CD4-positive, alpha-beta memory T cell (primary cell): ENCODE data around the gene USP12. TPM values are rescaled to one million over a fixed set of nuclear protein-coding genes. Genes with fewer than 3 reads are reported as not detected.
"Not testable (repeated sequence)": the region's sequence is repeated elsewhere in the genome, so short reads cannot be mapped to it uniquely, and the experiment has no call there.

ENCODE experiments used
- CTCF ChIA-PET: fragments of 350-600 bp; sonication (Branson Sonifier 250); formaldehyde crosslinking; loops from one replicate; lab custom pipeline; 2021; ENCODE audit warnings: inconsistent platforms; ENCODE audit not compliant: partially characterized antibody; lab: Charles Lee
- POLR2A ChIA-PET: fragments of 350-600 bp; sonication (Branson Sonifier 250); formaldehyde crosslinking; loops from one replicate; lab custom pipeline; 2021; ENCODE audit not compliant: partially characterized antibody; lab: Charles Lee
- DNase-seq, 5 donors: peaks; one replicate each; pipeline versions ENCODE4 v3.0.0 to v3.0.0-alpha.2; 2020 to 2022; ENCODE audit warnings: mixed read lengths in 1 of 5
- H3K27ac ChIP-seq: one replicate; pipeline ENCODE4 v1.7.0; 2013; ENCODE audit warnings: low read depth, low read length
- H3K27me3 ChIP-seq: 2 replicates; pipeline ENCODE4 v1.7.0; 2013; ENCODE audit warnings: mild to moderate bottlenecking, low read length, moderate library complexity; ENCODE audit not compliant: insufficient read depth
- H3K36me3 ChIP-seq: 2 replicates; pipeline ENCODE4 v1.7.0; 2013; ENCODE audit warnings: mild to moderate bottlenecking, low read length, moderate library complexity; ENCODE audit not compliant: insufficient read depth
- H3K4me1 ChIP-seq: 2 replicates; pipeline ENCODE4 v1.7.0; 2013; ENCODE audit warnings: mild to moderate bottlenecking, low read length, moderate library complexity; ENCODE audit not compliant: insufficient read depth
- H3K4me3 ChIP-seq, 2 donors: one replicate each; pipeline ENCODE4 v1.7.0; 2013; ENCODE audit warnings: low read length in 2 of 2, mild to moderate bottlenecking in 1 of 2
- H3K9me3 ChIP-seq, 2 donors: one replicate each; pipeline ENCODE4 v1.7.0; 2013; ENCODE audit warnings: low read length in 2 of 2, control low read depth in 1 of 2; ENCODE audit not compliant: control insufficient read depth in 1 of 2
- H3K27ac Mint-ChIP-seq, 7 donors: one replicate each; pipeline ENCODE4 v1.8.0; 2020 to 2021; ENCODE audit warnings: mixed read lengths in 7 of 7, mild to moderate bottlenecking in 6 of 7, inconsistent platforms in 3 of 7, moderate library complexity in 3 of 7
- H3K27me3 Mint-ChIP-seq, 2 donors: one replicate each; pipeline ENCODE4 v1.8.0; 2020 to 2021; ENCODE audit warnings: mixed read lengths in 2 of 2
- H3K36me3 Mint-ChIP-seq, 2 donors: one replicate each; pipeline ENCODE4 v1.8.0; 2020 to 2021; ENCODE audit warnings: mixed read lengths in 2 of 2, inconsistent platforms in 1 of 2, mild to moderate bottlenecking in 1 of 2
- H3K4me1 Mint-ChIP-seq, 4 donors: one replicate each; pipeline ENCODE4 v1.8.0; 2020 to 2021; ENCODE audit warnings: mixed read lengths in 4 of 4, mild to moderate bottlenecking in 1 of 4
- H3K4me3 Mint-ChIP-seq, 8 donors: one replicate each; pipeline ENCODE4 v1.8.0; 2020 to 2021; ENCODE audit warnings: mixed read lengths in 8 of 8, mild to moderate bottlenecking in 7 of 8, moderate library complexity in 6 of 8, inconsistent platforms in 3 of 8
- H3K9me3 Mint-ChIP-seq, 8 donors: one replicate each; pipeline ENCODE4 v1.8.0; 2020 to 2021; ENCODE audit warnings: mixed read lengths in 8 of 8, mild to moderate bottlenecking in 5 of 8, inconsistent platforms in 3 of 8, moderate library complexity in 1 of 8
- intact Hi-C: fragments of 100-400 bp; cut with micrococcal nuclease; formaldehyde crosslinking; loops from one replicate; pipeline ENCODE4 v1.15.1; 2023
- polyA plus RNA-seq, 2 donors: library from polyadenylated mRNA; unstranded; fragments of 300-500 nt; fragmentation: Illumina TruSeq; gene quantifications; one replicate each; pipeline ENCODE4 v1.2.3, GENCODE V29; 2021
- total RNA-seq, 2 experiments: library from RNA; stranded (reverse); gene quantifications; one replicate each; pipeline ENCODE4 v1.2.3, GENCODE V29; 2021

The USP12 gene
- total and polyA plus RNA-seq, 4 experiments from 2014 or later = 16.1 to 26.0 (median 20.2) TPM

DNA sequence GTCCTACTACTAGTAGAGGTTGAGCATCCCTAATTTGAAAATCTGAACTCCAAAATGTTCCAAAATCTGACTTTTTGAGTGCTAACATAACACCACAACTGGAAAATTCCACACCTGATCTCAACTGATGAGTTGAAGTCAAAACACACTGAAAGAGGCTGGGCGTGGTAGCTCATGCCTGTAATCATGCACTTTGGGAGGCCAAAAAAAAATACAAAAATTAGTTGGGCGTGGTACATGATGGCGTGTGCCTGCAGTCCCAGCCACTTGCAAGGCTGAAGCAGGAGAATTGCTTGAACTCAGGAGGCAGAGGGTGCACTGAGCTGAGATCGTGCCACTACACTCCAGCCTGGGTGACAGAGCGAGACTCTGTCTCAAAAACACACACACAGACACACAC lies 29.9 kb downstream of the USP12 start:
- DNase-seq = no peak
- Mint-ChIP-seq H3K4me1 (peaks cover 33 to 66% (median 46%) of the 10 kb centered on the region in 4 donors), H3K27ac (no peak overlapping the region), H3K9me3 (peaks cover 0 to 7% (median 2%) of the 10 kb centered on the region in 8 donors), H3K27me3 (no peaks in the 10 kb centered on the region), H3K36me3 (peaks cover 12 to 21% of the 10 kb centered on the region in 2 donors), H3K4me3 (no peak overlapping the region)
- Histone ChIP-seq H3K36me3 (no peaks in the 10 kb centered on the region), H3K9me3 (no peaks in the 10 kb centered on the region), H3K4me1 (peaks cover 27% of the 10 kb centered on the region), H3K27me3 (no peaks in the 10 kb centered on the region), H3K27ac (no peak overlapping the region), H3K4me3 (no peak overlapping the region)
- intact Hi-C loops = no loop called here
- POLR2A ChIA-PET = no interaction called here
- CTCF ChIA-PET = no interaction called here

DNA sequence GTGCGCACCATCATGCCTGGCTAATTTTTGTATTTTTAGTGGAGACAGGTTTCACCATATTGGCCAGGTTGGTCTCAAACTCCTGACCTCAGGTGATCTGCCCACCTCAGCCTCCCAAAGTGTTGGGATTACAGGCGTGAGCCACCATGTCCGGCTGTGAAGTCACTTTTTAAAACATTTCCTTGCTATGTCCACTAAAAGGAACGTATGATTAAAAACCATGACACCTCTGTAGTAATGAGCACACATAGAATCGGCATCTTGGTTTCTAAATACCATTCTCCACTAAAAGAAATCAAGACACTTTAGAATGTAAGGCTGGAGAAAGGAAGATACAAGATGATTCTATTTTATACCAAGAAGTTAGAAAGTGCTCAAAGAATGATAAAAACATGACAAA lies 30.5 kb downstream of the USP12 start:
- DNase-seq, intact Hi-C loops, H3K9me3 Mint-ChIP-seq, H3K27me3 ChIP-seq, H3K27me3 Mint-ChIP-seq, H3K36me3 ChIP-seq, H3K27ac Mint-ChIP-seq, H3K4me3 Mint-ChIP-seq, CTCF ChIA-PET, POLR2A ChIA-PET, H3K27ac ChIP-seq, H3K4me3 ChIP-seq, H3K9me3 ChIP-seq: not testable (repeated sequence)
- Mint-ChIP-seq H3K36me3 (peaks cover 12 to 21% of the 10 kb centered on the region in 2 donors), H3K4me1 (peaks cover 29 to 60% (median 42%) of the 10 kb centered on the region in 4 donors)
- H3K4me1 ChIP-seq = peaks cover 21% of the 10 kb centered on the region

DNA sequence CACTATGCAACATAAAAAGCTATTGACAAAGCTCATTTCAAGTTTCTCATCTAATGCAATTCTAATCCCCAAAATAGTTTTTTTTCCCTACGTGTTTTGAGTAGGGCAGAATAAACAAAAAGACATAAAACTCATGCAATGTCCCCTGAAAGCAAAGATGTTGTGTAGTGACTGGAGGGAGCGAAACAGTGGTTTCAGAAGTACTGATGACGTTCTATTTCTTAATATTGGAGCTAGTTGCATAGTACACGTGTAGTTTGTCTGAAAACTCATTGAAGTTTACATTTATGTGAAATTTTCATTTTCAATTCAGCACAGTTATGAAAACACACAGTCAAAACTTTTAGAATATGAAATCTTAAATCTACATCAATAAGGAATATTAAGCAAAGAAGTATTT lies 31.6 kb downstream of the USP12 start:
- Mint-ChIP-seq H3K4me3 (no peak overlapping the region), H3K9me3 (peaks cover 0 to 7% (median 2%) of the 10 kb centered on the region in 8 donors), H3K27ac (no peak overlapping the region), H3K4me1 (peaks cover 26 to 49% (median 38%) of the 10 kb centered on the region in 4 donors), H3K27me3 (no peaks in the 10 kb centered on the region), H3K36me3 (peaks cover 12 to 21% of the 10 kb centered on the region in 2 donors)
- POLR2A ChIA-PET = no interaction called here
- H3K36me3 ChIP-seq = no peaks in the 10 kb centered on the region
- intact Hi-C loops = no loop called here
- H3K27me3 ChIP-seq = no peaks in the 10 kb centered on the region
- H3K4me1 ChIP-seq = peaks cover 19% of the 10 kb centered on the region
- no peak for DNase-seq
- no peak overlapping the region for H3K4me3 ChIP-seq
- H3K9me3 ChIP-seq = no peaks in the 10 kb centered on the region
- CTCF ChIA-PET = interaction anchor here (0.7 kb wide), 1 partner anchor 18 kb away, joined by 4 read pairs; no protein-coding TSS in a partner anchor
- H3K27ac ChIP-seq = no peak overlapping the region

- Histone ChIP-seq H3K4me1 (peaks cover 19% of the 10 kb centered on the region), H3K4me3 (no peak overlapping the region), H3K9me3 (no peaks in the 10 kb centered on the region), H3K27ac (no peak overlapping the region), H3K36me3 (no peaks in the 10 kb centered on the region), H3K27me3 (no peaks in the 10 kb centered on the region)
- ChIA-PET POLR2A (no interaction called here), CTCF (no interaction called here)
- H3K36me3 Mint-ChIP-seq = peaks cover 12 to 21% of the 10 kb centered on the region in 2 donors
- DNase-seq = no peak
- H3K4me1 Mint-ChIP-seq = peaks cover 29 to 52% (median 40%) of the 10 kb centered on the region in 4 donors
- no peak overlapping the region for H3K27ac Mint-ChIP-seq
- no peak overlapping the region for H3K4me3 Mint-ChIP-seq
- no peaks in the 10 kb centered on the region for H3K27me3 Mint-ChIP-seq
- intact Hi-C loops = no loop called here
- H3K9me3 Mint-ChIP-seq = peaks cover 0 to 7% (median 2%) of the 10 kb centered on the region in 8 donors
These were observed 32.0 kb downstream of the USP12 start for GRCh38 chr13:27139565-27139964.

DNA sequence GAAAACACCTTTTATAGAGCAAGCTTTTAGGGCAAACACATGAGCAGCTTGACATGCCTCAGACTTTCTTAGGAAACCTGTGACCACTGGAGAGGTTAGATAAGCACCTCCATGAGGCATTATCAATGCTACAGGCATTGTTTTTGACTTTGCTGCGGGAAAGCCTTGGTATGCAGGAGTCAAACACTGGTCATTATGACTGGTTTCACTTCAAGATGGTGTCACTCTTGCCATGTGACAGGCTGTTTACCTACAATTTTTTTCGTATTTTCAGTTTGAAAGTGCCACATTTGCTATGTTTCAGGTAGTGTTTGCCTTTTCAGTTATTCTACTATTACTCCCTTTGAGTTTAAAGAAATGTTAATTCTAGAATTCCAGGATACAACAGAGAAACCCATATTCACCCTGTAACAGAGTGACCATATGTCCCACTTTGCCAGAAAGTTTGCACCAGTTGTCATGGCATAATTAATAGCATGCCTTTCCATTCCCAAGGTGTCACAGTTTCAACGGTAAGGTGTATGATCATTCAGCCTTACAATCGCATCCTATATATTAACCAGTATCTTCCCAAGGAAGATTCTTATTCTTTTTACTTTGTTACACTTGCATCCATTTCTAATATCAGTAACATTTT lies 33.0 kb downstream of the USP12 start:
- Mint-ChIP-seq H3K4me3 (no peak overlapping the region), H3K9me3 (peaks cover 0 to 7% (median 1%) of the 10 kb centered on the region in 8 donors), H3K27me3 (no peaks in the 10 kb centered on the region), H3K36me3 (peaks cover 13 to 19% of the 10 kb centered on the region in 2 donors), H3K27ac (no peak overlapping the region), H3K4me1 (peaks cover 32 to 57% (median 42%) of the 10 kb centered on the region in 4 donors)
- Histone ChIP-seq H3K27me3 (no peaks in the 10 kb centered on the region), H3K27ac (no peak overlapping the region), H3K36me3 (no peaks in the 10 kb centered on the region), H3K4me3 (no peak overlapping the region), H3K9me3 (no peaks in the 10 kb centered on the region), H3K4me1 (peaks cover 27% of the 10 kb centered on the region)
- no peak for DNase-seq
- ChIA-PET CTCF (interaction anchor here (1.4 kb wide), 1 partner anchor 11 kb away, joined by 3 read pairs; no protein-coding TSS in a partner anchor), POLR2A (no interaction called here)
- intact Hi-C loops = no loop called here

- H3K27ac ChIP-seq = no peak overlapping the region
- H3K9me3 ChIP-seq = no peaks in the 10 kb centered on the region
- peaks cover 34% of the 10 kb centered on the region for H3K4me1 ChIP-seq
- peaks cover 33 to 58% (median 45%) of the 10 kb centered on the region in 4 donors for H3K4me1 Mint-ChIP-seq
- H3K4me3 ChIP-seq = no peak overlapping the region
- no peaks in the 10 kb centered on the region for H3K27me3 ChIP-seq
- H3K4me3 Mint-ChIP-seq = no peak overlapping the region
- no peak for DNase-seq
- ChIA-PET CTCF (interaction anchor here (1.4 kb wide), 1 partner anchor 10 kb away, joined by 3 read pairs; no protein-coding TSS in a partner anchor), POLR2A (no interaction called here)
- peaks cover 0 to 7% (median 0%) of the 10 kb centered on the region in 8 donors for H3K9me3 Mint-ChIP-seq
- peak overlapping the region in 1 of 7 donors; percentile 70 for H3K27ac Mint-ChIP-seq
- no peaks in the 10 kb centered on the region for H3K27me3 Mint-ChIP-seq
- no peaks in the 10 kb centered on the region for H3K36me3 ChIP-seq
- intact Hi-C loops = no loop called here
- peaks cover 11 to 13% of the 10 kb centered on the region in 2 donors for H3K36me3 Mint-ChIP-seq
These were observed 33.9 kb downstream of the USP12 start for GRCh38 chr13:27137759-27138158.

DNA sequence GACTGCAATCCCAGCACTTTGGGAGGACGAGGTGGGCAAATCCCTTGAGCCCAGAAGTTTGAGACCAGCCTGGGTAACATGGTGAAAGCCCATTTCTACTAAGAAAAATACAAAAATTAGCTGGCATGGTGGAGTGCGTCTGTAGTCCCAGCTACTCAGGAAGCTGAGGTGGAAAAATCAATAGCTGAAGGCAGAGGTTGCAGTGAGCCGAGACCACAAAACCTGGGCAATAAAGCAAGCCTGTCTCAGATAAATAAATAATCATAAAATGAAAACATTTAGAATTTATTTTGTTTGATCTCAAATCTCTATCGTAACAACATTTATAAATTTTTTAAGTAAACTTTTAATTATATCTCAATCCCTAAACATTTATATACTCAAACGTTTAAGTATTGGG lies 36.6 kb downstream of the USP12 start:
- H3K27ac Mint-ChIP-seq = peak overlapping the region in 2 of 7 donors; percentile 43 to 60
- ChIA-PET POLR2A (no interaction called here), CTCF (no interaction called here)

More for the DNA sequence above, 36.6 kb downstream of the USP12 start:
- Histone ChIP-seq H3K9me3 (no peaks in the 10 kb centered on the region), H3K36me3 (no peaks in the 10 kb centered on the region), H3K4me1 (peaks cover 58% of the 10 kb centered on the region), H3K27ac (no peak overlapping the region), H3K27me3 (no peaks in the 10 kb centered on the region), H3K4me3 (no peak overlapping the region)
- peak overlapping the region in 1 of 8 donors; percentile 2 for H3K4me3 Mint-ChIP-seq
- H3K4me1 Mint-ChIP-seq = peaks cover 45 to 74% (median 61%) of the 10 kb centered on the region in 4 donors
- peaks cover 5 to 16% of the 10 kb centered on the region in 2 donors for H3K36me3 Mint-ChIP-seq
- intact Hi-C loops = no loop called here
- peaks cover 0 to 12% (median 5%) of the 10 kb centered on the region in 8 donors for H3K9me3 Mint-ChIP-seq
- no peaks in the 10 kb centered on the region for H3K27me3 Mint-ChIP-seq
- DNase-seq = no peak
